Breast epithelium (tissue), 3 donors: ENCODE measurements around the gene NTN5.

Source experiments
- CTCF ChIP-seq, 3 donors: fragments of 450-650 bp; IDR thresholded peaks; one replicate each; pipeline ENCODE4 v1.5.1; 2016 to 2017; ENCODE audit warnings: antibody characterized with exemption in 3 of 3, mild to moderate bottlenecking in 3 of 3, moderate library complexity in 3 of 3
- POLR2A ChIP-seq: fragments of 450-650 bp; IDR thresholded peaks from one replicate; pipeline ENCODE4 v1.6.1; 2016; ENCODE audit warnings: antibody characterized with exemption, mild to moderate bottlenecking, moderate library complexity
- POLR2AphosphoS5 ChIP-seq, 3 donors: sonication (generic); formaldehyde crosslinking; IDR thresholded peaks; one replicate each; pipeline ENCODE4 v1.6.1; 2017; ENCODE audit warnings: antibody characterized with exemption in 3 of 3

- TF ChIP-seq CTCF (IDR thresholded peaks at IDR 0.05), result no peak
- TF ChIP-seq POLR2A, result no peak
- TF ChIP-seq POLR2AphosphoS5 (IDR thresholded peaks at IDR 0.05), result no peak
Observed at GRCh38 chr19:48711106-48711662, 38.4 kb upstream of the NTN5 start.
